ENCODE data around the gene IGF2R. TPM values are rescaled to one million over a fixed set of nuclear protein-coding genes. Genes with fewer than 3 reads are reported as not detected.

IGF2R gene
- total RNA-seq, 1 experiment from 2014 or later: 160 TPM

GRCh38 chr6:160032538-160032937, 63.7 kb downstream of the IGF2R start:
- Mint-ChIP-seq H3K4me3 (ENCODE audit: unreplicated experiment) (no peak overlapping the region), H3K27ac (ENCODE audit: low read depth, unreplicated experiment) (no peak overlapping the region), H3K9me3 (ENCODE audit: unreplicated experiment) (no peaks in the 10 kb centered on the region), H3K4me1 (ENCODE audit: insufficient read depth, unreplicated experiment) (peaks cover 60% of the 10 kb centered on the region), H3K27me3 (ENCODE audit: insufficient read depth, unreplicated experiment) (no peaks in the 10 kb centered on the region), H3K36me3 (ENCODE audit: insufficient read depth, unreplicated experiment) (peaks cover 76% of the 10 kb centered on the region)
- intact Hi-C loops (cut with micrococcal nuclease): no loop called here
- CTCF ChIA-PET: interaction anchor here (0.9 to 3.9 kb wide), 2 partner anchors 10 to 169 kb away, joined by 3 to 12 read pairs; no protein-coding TSS in a partner anchor
- no peak for DNase-seq (ENCODE audit: unreplicated experiment)
- POLR2A ChIA-PET: interaction anchor here (1.1 to 4.1 kb wide), 2 partner anchors 9 to 63 kb away, joined by 4 to 34 read pairs; no protein-coding TSS in a partner anchor
- no peak for TF ChIP-seq CTCF (IDR thresholded peaks at IDR 0.05; ENCODE audit: unreplicated experiment)
- BruUV-seq (replicated peaks): no TSS peak

GRCh38 chr6:160034036-160034930, 65.4 kb downstream of the IGF2R start:
- no peak overlapping the region for H3K4me3 Mint-ChIP-seq (ENCODE audit: unreplicated experiment)
- DNase-seq (ENCODE audit: unreplicated experiment): peak; percentile 59
- H3K27ac Mint-ChIP-seq (ENCODE audit: low read depth, unreplicated experiment): no peak overlapping the region
- TF ChIP-seq CTCF (IDR thresholded peaks at IDR 0.05; ENCODE audit: unreplicated experiment): no peak
- ChIA-PET POLR2A (interaction anchor here (0.6 to 1.2 kb wide), 4 partner anchors 8 to 70 kb away, joined by 3 to 4 read pairs (median 3); no protein-coding TSS in a partner anchor), CTCF (interaction anchor here (1.3 kb wide), 1 partner anchor 67 kb away, joined by 4 read pairs; no protein-coding TSS in a partner anchor)
- H3K27me3 Mint-ChIP-seq (ENCODE audit: insufficient read depth, unreplicated experiment): no peaks in the 10 kb centered on the region
- H3K36me3 Mint-ChIP-seq (ENCODE audit: insufficient read depth, unreplicated experiment): peaks cover 70% of the 10 kb centered on the region
- H3K9me3 Mint-ChIP-seq (ENCODE audit: unreplicated experiment): no peaks in the 10 kb centered on the region
- peaks cover 64% of the 10 kb centered on the region for H3K4me1 Mint-ChIP-seq (ENCODE audit: insufficient read depth, unreplicated experiment)
- intact Hi-C loops (cut with micrococcal nuclease): no loop called here
- BruUV-seq (replicated peaks): no TSS peak

GRCh38 chr6:160035241-160035640, 66.4 kb downstream of the IGF2R start:
- Mint-ChIP-seq H3K27ac (ENCODE audit: low read depth, unreplicated experiment) (peak overlapping the region; percentile 96), H3K4me3 (ENCODE audit: unreplicated experiment) (peak overlapping the region; percentile 21), H3K9me3 (ENCODE audit: unreplicated experiment) (no peaks in the 10 kb centered on the region), H3K4me1 (ENCODE audit: insufficient read depth, unreplicated experiment) (peaks cover 55% of the 10 kb centered on the region), H3K27me3 (ENCODE audit: insufficient read depth, unreplicated experiment) (no peaks in the 10 kb centered on the region), H3K36me3 (ENCODE audit: insufficient read depth, unreplicated experiment) (peaks cover 60% of the 10 kb centered on the region)
- intact Hi-C loops (cut with micrococcal nuclease): no loop called here
- ChIA-PET POLR2A (interaction anchor here (0.6 to 5.0 kb wide), 4 partner anchors 9 to 71 kb away, joined by 3 to 33 read pairs (median 6); partner anchors contain the start of gene IGF2R), CTCF (interaction anchor here (0.6 to 1.3 kb wide), 2 partner anchors 68 to 848 kb away, joined by 3 to 4 read pairs; no protein-coding TSS in a partner anchor)
- BruUV-seq (replicated peaks): no TSS peak
- TF ChIP-seq CTCF (IDR thresholded peaks at IDR 0.05; ENCODE audit: unreplicated experiment): no peak
- DNase-seq (ENCODE audit: unreplicated experiment): no peak

GRCh38 chr6:160035693-160036330, 66.9 kb downstream of the IGF2R start:
- intact Hi-C loops (cut with micrococcal nuclease): loop anchor here (2.0 kb wide), 1 partner anchor 345 kb away; no protein-coding TSS in a partner anchor
- TF ChIP-seq CTCF (IDR thresholded peaks at IDR 0.05; ENCODE audit: unreplicated experiment): no peak
- ChIA-PET POLR2A (interaction anchor here (0.8 to 5.0 kb wide), 7 partner anchors 9 to 309 kb away, joined by 3 to 33 read pairs (median 5); partner anchors contain the start of genes IGF2R and WTAP), CTCF (interaction anchor here (0.6 to 1.6 kb wide), 2 partner anchors 53 to 848 kb away, joined by 3 to 5 read pairs; no protein-coding TSS in a partner anchor)
- H3K4me1 Mint-ChIP-seq (ENCODE audit: insufficient read depth, unreplicated experiment): peaks cover 50% of the 10 kb centered on the region
- no peaks in the 10 kb centered on the region for H3K27me3 Mint-ChIP-seq (ENCODE audit: insufficient read depth, unreplicated experiment)
- DNase-seq (ENCODE audit: unreplicated experiment): no peak
- H3K9me3 Mint-ChIP-seq (ENCODE audit: unreplicated experiment): no peaks in the 10 kb centered on the region
- H3K36me3 Mint-ChIP-seq (ENCODE audit: insufficient read depth, unreplicated experiment): peaks cover 56% of the 10 kb centered on the region
- peak overlapping the region; percentile 69 for H3K4me3 Mint-ChIP-seq (ENCODE audit: unreplicated experiment)
- H3K27ac Mint-ChIP-seq (ENCODE audit: low read depth, unreplicated experiment): peak overlapping the region; percentile 96
- BruUV-seq (replicated peaks): no TSS peak
